Superior temporal gyrus (tissue), 1 donor: ENCODE results near the gene KCNS1.
"Not testable (repeated sequence)": the region's sequence is repeated elsewhere in the genome, so short reads cannot be mapped to it uniquely, and the experiment has no call there.

Experiments
- DNase-seq: peaks from one replicate; pipeline ENCODE4 v3.0.0-alpha.2; 2016; ENCODE audit errors: extremely low spot score

Gene KCNS1

DNA sequence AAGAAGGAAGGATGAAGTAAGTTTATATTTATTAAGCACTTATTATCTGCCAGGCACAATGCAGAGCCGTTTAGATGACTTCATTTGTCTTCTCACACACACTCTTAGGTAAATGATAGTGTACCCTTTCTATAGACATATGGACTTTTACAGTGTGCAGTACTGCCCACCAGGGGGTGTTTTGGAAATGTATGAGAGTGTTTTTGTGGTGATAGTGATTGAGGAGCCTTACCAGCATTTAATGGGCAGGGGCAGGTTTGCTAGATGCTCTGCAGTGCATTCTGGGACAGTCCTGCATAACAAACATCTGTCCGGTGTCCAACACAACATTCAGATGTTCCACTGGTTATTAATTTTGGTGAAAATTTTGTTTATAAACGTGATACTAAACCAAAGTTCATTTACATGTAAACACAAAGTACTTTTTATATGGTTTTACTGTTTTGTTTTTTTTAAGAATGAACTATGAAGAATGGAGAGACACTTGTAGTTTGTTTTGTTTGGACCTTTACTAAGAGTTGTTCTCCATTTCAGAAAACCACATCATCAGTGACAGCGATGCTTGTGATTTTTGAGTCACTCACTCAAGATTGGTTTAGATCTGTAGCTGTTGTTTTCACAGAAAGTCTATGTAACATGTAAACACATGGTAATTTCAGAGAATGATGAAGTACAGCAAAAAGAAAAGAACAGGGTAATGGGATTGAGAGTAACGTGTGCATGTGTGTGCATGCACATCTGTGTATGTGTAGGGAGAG lies 19.9 kb downstream of the KCNS1 start:
- DNase-seq = no peak

- DNase-seq = no peak
Observed at GRCh38 chr20:45077559-45077958, 23.4 kb downstream of the KCNS1 start.

DNA sequence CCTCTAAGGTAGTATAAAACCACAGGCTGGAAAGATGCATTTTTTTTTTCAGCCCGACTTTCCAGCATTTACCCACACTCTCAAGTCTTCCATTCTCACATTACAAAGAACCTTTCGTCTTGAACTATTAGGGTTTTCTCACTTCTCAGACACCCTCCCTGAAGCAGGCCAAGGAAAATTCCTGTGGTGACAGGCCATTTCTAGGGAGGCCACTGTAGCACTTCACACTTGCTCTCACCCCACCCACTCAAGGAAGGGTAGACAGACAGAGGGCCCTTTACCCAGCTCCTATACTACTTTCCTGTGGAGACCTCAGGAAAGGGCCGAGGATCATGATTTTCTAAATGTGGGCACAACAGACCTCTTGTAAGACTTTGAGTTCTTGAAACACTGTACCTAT lies 27.7 kb downstream of the KCNS1 start:
- DNase-seq = no peak

GRCh38 chr20:45072066-45072465 lies 28.9 kb downstream of the KCNS1 start:
- no peak for DNase-seq

GRCh38 chr20:45070932-45071632 lies 29.8 kb downstream of the KCNS1 start:
- no peak for DNase-seq

GRCh38 chr20:45069261-45069660 lies 31.7 kb downstream of the KCNS1 start:
- DNase-seq = no peak

DNA sequence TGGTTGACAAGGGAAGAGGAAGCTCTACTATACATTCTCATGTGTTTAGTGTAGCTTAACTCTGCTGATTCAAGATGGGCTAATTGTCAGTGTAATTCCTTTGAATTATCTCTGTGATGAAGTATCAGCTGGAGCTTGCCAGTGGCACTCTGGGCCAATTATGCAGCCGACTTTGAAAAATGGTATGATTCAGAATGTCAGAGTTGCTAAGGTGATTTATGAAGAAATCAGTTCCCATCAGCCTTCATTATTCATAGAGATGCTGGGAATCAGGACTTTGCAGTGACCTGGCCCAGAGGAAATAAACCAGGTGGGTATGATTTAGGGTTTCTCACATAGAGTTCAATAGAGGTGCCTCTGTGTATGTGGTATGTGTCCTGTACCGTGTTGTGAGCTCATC lies 33.4 kb downstream of the KCNS1 start:
- DNase-seq = no peak

DNA sequence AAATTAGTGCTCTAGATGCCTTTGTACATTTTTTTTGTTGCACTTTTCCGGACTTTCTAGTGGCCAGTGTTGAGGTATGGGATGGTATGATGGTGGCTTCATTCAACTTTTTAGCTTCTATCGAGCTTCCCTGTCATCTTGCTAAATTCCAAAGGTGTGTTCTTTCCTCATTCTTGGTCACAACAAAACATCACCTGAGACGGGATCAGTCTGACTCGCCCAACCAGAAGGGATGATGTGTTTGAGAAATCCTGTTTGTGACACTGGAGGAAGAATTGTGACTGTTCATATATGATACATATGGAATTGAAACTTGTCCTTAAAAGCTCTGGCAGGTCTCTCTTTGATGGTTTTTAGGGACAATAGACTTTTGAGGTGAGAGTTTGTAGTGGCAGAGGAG lies 33.8 kb downstream of the KCNS1 start:
- DNase-seq = no peak

DNA sequence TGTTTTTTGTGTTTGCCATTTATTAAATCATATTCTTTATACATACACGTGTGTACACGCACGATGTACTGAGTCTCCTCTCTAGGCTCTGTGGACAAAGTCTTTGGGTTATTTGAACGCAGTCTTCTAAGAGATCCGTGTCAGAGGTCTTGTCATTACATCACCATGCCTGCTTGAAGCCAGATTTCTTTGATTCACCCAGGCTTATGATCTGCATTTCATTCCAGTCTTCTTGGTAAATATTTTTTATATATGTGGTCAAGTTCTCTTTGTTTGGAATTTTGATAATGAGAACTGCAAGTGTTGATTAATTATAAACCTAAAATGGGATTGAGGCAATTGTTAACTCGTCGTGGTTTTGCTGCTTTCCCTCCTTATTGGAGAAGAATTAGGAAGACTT lies 34.6 kb downstream of the KCNS1 start:
- no peak for DNase-seq

DNA sequence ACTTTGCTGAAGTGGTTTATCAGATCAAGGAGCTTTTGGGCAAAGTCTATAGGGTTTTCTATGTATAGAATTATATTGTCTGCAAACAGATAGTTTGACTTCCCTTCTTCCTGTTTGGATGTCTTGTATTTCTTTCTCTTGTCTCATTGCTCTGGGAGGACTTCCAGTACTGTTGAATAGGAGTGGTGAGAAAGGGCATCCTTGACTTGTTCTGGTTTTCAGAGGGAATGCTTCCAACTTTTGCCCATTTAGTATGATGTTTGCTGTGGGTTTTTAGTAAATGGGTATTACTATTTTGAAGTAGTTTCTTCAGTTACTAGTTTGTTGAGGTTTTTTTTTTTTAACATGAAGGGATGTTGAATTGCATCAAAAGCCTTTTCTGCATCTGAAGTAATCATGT lies 36.1 kb downstream of the KCNS1 start:
- DNase-seq = no peak

DNA sequence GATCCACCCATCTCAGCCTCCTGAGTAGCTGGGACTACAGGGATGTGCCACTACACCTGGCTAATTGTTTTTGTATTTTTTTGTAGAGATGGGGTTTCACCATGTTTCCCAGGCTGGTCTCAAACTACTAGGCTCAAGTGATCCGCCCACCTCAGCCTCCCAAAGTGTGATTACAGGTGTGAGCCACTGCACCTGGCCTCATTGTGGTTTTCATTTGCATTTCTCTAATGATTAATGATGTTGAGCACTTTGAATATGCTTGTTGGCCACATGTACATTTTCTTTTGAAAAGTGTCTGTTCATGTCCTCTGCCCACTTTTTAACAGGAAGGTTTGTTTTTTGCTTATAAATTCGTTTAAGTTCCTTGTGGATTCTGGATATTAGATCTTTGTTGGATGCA lies 37.8 kb downstream of the KCNS1 start:
- DNase-seq = not testable (repeated sequence)

DNA sequence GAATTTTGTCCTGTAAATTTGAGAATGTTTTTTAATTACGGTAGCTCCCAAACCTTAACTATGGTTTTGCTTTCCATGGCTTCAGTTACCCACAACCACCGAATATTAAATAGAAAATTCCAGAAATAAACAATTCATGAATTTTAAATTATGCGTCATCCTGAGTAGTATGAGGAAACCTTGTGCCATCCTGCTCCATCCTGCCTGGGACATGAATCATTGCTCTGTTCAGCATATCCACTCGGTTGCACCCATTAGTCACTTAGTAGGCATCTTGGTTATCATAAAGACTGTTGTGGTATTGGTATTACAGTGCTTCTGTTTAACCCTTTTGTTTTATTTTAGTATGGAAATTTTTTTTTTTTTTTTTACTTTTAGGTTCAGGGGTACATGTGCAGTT lies 39.7 kb downstream of the KCNS1 start:
- no peak for DNase-seq

GRCh38 chr20:45060294-45060693 lies 40.6 kb downstream of the KCNS1 start:
- peak; percentile 57 for DNase-seq

- DNase-seq = peak; percentile 89
Observed at GRCh38 chr20:45059022-45059728, 41.8 kb downstream of the KCNS1 start.

GRCh38 chr20:45058168-45058850 lies 42.6 kb downstream of the KCNS1 start:
- peak; percentile 81 for DNase-seq

GRCh38 chr20:45056473-45057173 lies 44.3 kb downstream of the KCNS1 start:
- DNase-seq = no peak

- DNase-seq = no peak
Observed at GRCh38 chr20:45055056-45055455, 45.9 kb downstream of the KCNS1 start.

- DNase-seq = no peak
Observed at GRCh38 chr20:45053430-45054351, 47.2 kb downstream of the KCNS1 start.

DNA sequence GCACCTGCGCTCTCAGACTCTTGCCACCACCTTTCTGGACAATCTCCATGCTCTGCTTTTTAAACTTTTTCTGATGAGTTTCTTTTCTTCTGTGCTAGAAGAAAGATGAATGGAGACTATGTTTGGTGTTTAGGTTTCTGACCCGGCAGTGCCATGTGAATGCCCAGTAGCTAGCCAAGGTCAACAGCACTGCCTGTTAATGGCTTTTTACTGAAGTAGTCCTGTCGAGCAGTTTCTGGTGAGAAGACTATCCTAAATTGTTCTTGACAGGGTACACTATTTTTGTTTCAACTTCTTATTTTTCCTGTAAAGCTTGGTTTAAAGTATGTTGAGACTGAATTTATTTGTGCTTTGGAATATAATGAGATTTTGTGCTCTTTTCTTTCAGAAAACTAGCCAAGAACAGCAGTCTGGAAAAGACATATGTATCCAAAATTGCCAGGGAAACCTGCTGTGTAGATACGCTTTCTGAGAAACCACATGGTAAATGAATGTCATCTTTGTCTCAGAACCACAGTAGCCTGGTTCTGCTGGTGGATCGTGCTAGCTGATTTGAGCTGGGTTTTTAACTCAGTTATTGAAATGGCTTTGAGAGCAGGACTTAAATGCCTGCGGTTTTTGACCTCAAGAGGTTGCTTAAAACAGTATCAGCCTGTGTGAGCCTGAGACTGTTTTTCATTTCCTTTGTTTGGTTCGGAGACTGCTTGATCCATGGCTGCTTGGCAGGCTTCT lies 48.1 kb downstream of the KCNS1 start:
- DNase-seq = peak; percentile 83
